AG10803 (cell line): ENCODE data around the gene CCDC91.

ENCODE experiments used
- DNase-seq: peaks from one replicate; pipeline ENCODE4 v3.0.0; 2010; ENCODE audit warnings: low read depth
- H3K4me3 ChIP-seq: 2 replicates; pipeline ENCODE4 v1.5.1; 2011; ENCODE audit warnings: mild to moderate bottlenecking, low read length, control low read depth
- TF ChIP-seq, protein P1 (sequence below): conservative IDR thresholded peaks from 2 replicates; pipeline ENCODE4 v1.5.1; 2011; ENCODE audit warnings: mild to moderate bottlenecking, low read length, control low read depth, inconsistent platforms

Gene CCDC91

DNA sequence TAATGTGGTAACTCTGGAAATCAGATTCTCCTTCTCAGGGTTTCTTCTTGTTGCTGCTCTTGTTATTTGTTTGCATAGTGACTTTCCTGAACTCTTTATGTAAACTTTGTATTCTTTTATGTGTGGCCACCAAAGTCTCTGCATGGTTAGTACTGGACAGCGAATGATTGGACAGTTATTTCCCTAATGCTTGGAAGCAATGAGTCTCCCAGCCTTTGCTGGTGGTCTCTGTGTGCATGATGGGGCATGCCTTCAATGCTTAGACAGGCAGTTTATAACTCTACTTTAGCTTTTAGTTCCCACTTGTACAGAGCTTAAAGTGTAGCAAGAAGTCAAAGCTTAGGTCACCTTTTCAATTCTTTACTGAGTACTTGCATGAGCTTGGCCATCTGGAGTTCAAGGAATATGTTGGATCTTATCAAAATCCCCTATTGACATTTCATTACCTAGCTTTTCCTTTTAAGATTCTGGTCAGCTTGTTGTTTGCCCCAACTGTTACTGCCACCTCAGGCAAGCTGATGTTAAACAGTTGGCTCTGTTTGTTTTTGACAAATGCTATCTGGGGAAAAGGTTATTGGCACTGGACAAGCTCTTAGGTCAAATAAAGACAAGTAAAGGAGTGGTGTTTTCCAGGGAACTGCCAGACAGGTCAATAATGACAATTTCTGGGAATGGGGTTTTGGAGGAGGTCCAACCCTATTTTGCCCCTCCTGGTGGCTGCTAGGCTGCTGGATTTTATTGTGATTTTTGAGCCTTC is 12.3 kb downstream of the CCDC91 start:
- TF ChIP-seq, protein P1, sequence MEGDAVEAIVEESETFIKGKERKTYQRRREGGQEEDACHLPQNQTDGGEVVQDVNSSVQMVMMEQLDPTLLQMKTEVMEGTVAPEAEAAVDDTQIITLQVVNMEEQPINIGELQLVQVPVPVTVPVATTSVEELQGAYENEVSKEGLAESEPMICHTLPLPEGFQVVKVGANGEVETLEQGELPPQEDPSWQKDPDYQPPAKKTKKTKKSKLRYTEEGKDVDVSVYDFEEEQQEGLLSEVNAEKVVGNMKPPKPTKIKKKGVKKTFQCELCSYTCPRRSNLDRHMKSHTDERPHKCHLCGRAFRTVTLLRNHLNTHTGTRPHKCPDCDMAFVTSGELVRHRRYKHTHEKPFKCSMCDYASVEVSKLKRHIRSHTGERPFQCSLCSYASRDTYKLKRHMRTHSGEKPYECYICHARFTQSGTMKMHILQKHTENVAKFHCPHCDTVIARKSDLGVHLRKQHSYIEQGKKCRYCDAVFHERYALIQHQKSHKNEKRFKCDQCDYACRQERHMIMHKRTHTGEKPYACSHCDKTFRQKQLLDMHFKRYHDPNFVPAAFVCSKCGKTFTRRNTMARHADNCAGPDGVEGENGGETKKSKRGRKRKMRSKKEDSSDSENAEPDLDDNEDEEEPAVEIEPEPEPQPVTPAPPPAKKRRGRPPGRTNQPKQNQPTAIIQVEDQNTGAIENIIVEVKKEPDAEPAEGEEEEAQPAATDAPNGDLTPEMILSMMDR = no peak
- DNase-seq = no peak
- H3K4me3 ChIP-seq = no peak overlapping the region

DNA sequence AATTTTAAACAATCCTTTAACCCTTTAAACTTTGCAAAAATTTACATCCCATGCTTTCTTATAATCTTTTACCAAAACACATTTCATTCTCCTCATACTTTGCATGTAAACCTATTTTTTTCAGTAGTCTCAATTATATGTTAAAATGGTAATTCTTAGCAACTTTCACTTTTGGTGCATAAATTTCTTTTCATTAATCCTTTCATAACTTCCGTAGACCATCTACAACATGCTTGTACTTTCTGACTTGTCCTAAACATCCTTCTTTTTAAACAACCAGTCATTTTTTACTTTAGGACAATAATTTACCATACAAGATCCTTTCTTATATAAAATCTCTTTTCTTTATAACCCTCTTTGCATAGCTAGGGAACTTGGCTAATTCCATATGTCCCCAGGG is 19.5 kb downstream of the CCDC91 start:
- TF ChIP-seq, protein P1 = no peak
- no peak for DNase-seq
- H3K4me3 ChIP-seq = no peak overlapping the region

DNA sequence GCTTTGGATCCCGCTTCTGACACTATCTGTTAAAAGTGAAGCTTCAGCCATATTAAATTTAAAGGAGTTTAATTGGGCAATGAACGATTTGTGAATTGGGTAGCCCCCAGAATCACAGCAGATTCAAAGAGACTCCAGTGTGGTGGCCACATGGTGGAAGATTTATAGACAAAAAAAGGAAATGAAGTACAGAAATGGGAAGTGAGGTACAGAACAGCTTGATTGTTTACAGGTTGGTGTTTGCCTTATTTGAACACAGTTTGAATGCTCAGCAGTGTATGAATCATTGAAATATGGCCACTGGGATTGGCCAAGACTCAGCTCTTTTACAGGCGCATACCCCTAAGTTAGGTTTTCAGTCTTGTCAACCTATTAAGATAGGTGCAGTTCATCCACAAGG is 21.9 kb downstream of the CCDC91 start:
- DNase-seq = no peak
- no peak overlapping the region for H3K4me3 ChIP-seq
- TF ChIP-seq, protein P1 = no peak

DNA sequence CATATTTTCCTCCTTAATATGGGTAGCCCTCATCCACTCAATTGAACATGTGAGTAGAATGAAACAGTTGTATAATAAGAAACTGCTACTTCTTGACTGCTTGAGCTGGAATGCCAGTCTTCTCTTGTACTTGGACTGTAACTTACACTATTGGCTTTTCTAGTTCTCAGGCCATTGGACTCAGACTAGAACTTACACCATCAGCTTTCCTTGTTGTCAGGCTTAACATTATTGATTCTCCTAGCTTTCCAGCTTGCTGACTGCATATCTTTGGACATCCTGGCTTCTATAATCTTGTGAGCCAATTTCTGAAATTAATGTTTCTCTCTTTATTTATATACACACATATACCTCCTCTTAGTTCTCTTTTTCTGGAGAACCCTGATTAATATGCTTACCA is 24.8 kb downstream of the CCDC91 start:
- no peak overlapping the region for H3K4me3 ChIP-seq
- DNase-seq = no peak

DNA sequence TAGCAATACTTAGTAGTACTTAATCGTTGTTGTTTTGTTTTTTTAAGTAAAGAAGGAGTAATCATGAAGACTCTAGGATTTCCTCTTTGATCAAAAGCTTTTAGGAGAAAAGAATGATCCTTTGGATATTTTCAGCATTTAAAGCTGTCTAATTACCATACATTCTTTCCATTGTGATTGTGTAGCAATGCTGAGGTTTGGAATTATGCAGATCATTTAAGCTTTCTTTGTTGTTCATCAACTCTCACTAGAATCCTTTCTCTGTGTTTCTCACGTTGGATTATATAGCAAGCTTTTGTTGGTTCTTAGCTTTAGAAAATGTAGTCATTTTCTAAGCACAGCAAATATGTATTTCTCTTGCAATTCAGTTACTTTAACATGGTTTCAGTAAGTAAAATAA is 25.8 kb downstream of the CCDC91 start:
- TF ChIP-seq, protein P1 = no peak
- no peak overlapping the region for H3K4me3 ChIP-seq
- no peak for DNase-seq

More for the DNA sequence above, 24.8 kb downstream of the CCDC91 start:
- TF ChIP-seq, protein P1 = no peak

DNA sequence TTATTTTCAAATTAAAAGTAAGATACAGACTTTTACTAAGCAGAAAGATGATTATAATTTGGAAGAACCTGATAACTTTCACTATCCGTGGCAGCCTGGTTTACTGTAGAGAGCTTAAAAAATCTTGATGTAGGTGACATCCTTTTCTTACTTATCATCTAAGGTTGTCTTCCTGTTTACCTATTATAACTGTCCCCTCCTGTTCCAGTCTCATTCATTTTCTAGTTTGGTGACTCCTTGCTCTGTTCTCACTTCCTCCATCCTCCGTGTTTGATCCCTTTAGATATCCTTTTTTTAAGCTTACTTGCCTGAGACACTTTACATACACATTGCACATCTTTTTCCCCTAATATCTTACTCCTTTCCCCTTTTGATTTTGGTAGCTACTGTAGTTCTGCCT is 27.5 kb downstream of the CCDC91 start:
- H3K4me3 ChIP-seq = no peak overlapping the region
- TF ChIP-seq, protein P1 = no peak
- no peak for DNase-seq

DNA sequence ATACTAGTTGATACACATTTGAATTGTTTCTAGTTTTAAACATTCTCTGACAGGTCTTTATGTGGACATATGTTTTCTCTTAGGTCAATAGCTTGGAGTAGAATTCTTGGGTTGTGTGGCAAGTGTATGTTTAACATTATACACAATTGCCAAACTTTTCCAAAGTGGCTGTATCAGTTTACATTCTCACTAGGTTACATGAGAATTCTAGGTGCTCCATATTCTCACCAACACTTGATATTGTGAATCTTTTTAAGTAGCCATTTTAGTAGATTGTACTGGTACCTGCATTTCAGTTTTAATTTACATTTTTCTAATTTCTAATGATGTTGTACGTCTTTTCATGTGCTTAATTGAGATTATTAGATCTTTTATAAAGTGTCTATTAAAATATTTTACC is 28.6 kb downstream of the CCDC91 start:
- no peak for DNase-seq
- TF ChIP-seq, protein P1 = no peak
- H3K4me3 ChIP-seq = no peak overlapping the region
